Liver (tissue), 3 donors: ENCODE results near the gene GOLGA6L1.

Source experiments
- GABPA ChIP-seq, 2 donors: IDR thresholded peaks in 1 of 2; conservative IDR thresholded peaks in 1 of 2; 2 replicates each; pipeline ENCODE4 v1.6.1; 2016; ENCODE audit warnings: antibody characterized with exemption in 2 of 2, mild to moderate bottlenecking in 1 of 2, moderate library complexity in 1 of 2
- RXRA ChIP-seq, 2 donors: IDR thresholded peaks; 2 replicates each; pipeline ENCODE4 v1.6.1; 2017 to 2018; ENCODE audit warnings: antibody characterized with exemption in 2 of 2, mild to moderate bottlenecking in 1 of 2
- TAF1 ChIP-seq: conservative IDR thresholded peaks from 2 replicates; pipeline ENCODE4 v1.6.1; 2016; ENCODE audit warnings: antibody characterized with exemption, mild to moderate bottlenecking
- TF ChIP-seq, protein P1 (sequence below): fragments of 150-350 bp; IDR thresholded peaks from 2 replicates; pipeline ENCODE4 v1.5.1; 2017; ENCODE audit warnings: improper control_type of control experiment, low read depth, low read length; ENCODE audit not compliant: missing input control
- donor health status: healthy.
- donor health status: healthy.

DNA sequence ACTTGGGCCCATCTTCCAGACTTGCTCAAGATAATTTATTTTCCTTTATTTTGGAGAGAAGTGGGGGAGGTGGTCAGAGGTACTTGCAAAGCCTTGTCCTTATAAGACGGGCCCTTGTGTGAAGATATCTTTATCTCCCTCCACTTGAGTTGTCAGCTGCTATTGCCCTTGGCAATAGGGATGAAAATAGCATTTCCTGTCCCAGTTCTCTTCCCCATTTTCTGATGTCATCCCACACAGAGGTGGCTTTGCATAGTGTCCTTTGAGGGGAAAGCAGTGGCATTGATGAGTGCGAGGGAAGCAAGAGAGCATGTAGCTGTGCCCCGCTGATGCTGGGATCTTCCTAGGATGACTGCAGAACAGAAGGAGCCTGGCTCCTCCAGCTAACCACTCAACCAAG, 55.4 kb downstream of the GOLGA6L1 start:
- TF ChIP-seq, protein P1, sequence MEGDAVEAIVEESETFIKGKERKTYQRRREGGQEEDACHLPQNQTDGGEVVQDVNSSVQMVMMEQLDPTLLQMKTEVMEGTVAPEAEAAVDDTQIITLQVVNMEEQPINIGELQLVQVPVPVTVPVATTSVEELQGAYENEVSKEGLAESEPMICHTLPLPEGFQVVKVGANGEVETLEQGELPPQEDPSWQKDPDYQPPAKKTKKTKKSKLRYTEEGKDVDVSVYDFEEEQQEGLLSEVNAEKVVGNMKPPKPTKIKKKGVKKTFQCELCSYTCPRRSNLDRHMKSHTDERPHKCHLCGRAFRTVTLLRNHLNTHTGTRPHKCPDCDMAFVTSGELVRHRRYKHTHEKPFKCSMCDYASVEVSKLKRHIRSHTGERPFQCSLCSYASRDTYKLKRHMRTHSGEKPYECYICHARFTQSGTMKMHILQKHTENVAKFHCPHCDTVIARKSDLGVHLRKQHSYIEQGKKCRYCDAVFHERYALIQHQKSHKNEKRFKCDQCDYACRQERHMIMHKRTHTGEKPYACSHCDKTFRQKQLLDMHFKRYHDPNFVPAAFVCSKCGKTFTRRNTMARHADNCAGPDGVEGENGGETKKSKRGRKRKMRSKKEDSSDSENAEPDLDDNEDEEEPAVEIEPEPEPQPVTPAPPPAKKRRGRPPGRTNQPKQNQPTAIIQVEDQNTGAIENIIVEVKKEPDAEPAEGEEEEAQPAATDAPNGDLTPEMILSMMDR, result no peak
- no peak for TF ChIP-seq TAF1
- no peak for TF ChIP-seq RXRA (IDR thresholded peaks at IDR 0.05)
- TF ChIP-seq GABPA (IDR thresholded peaks at IDR 0.05 in 1 of 2, conservative IDR thresholded peaks at IDR 0.05 in 1 of 2), result no peak
